SK-N-SH (cell line): ENCODE measurements around the gene NFIX. TPM values are rescaled to one million over a fixed set of nuclear protein-coding genes. Genes with fewer than 3 reads are reported as not detected.

Source experiments
- CTCF ChIA-PET: fragments of 300-600, 350-600 bp; formaldehyde crosslinking; extraction: SDS; loops from one replicate; lab custom pipeline; 2021; lab: Yijun Ruan, JAX
- POLR2A ChIA-PET: fragments of 350-600 bp; sonication (Branson Sonifier 250); formaldehyde crosslinking; extraction: SDS; loops from one replicate; lab custom pipeline; 2020; ENCODE audit warnings: antibody characterized with exemption, inconsistent platforms; lab: Yijun Ruan, JAX
- DNase-seq: peaks from one replicate; pipeline ENCODE4 v3.0.0; 2012
- H2AFZ ChIP-seq: fragments of 200-600 bp; sonication (generic); 2 replicates; pipeline ENCODE4 v1.8.1; 2016; ENCODE audit warnings: antibody characterized with exemption, mild to moderate bottlenecking, low read depth
- H3F3A ChIP-seq: fragments of 200-600 bp; sonication (generic); replicated peaks from 2 replicates; pipeline ENCODE3; 2016; ENCODE audit warnings: antibody characterized with exemption, mild to moderate bottlenecking; ENCODE audit not compliant: insufficient read depth
- H3K27ac ChIP-seq, 2 experiments: fragments of 200-500 bp in 1 of 2; fragments of 200-600 bp in 1 of 2; sonication (Bioruptor generic) in 1 of 2; sonication (generic), shearing (Covaris generic) in 1 of 2; 2 replicates each; pipeline versions ENCODE4 v1.5.1 to v1.6.1; 2014 to 2016; ENCODE audit warnings: low read depth in 2 of 2, inconsistent platforms in 1 of 2, low read length in 1 of 2, mild to moderate bottlenecking in 1 of 2, mixed read lengths in 1 of 2
- H3K27me3 ChIP-seq: fragments of 200-600 bp; sonication (generic), shearing (Covaris generic); 2 replicates; pipeline ENCODE4 v1.6.1; 2016; ENCODE audit warnings: mixed run types; ENCODE audit not compliant: insufficient read depth
- H3K36me3 ChIP-seq, 2 experiments: fragments of 200-500 bp in 1 of 2; fragments of 200-600 bp in 1 of 2; sonication (Bioruptor generic) in 1 of 2; sonication (generic) in 1 of 2; replicated peaks in 1 of 2; 2 replicates each; pipeline versions ENCODE3 to v1.5.1; 2014 to 2016; ENCODE audit warnings: low read length in 1 of 2, mild to moderate bottlenecking in 1 of 2; ENCODE audit not compliant: insufficient read depth in 2 of 2, control insufficient read depth in 1 of 2
- H3K4me1 ChIP-seq, 2 experiments: fragments of 200-500 bp in 1 of 2; fragments of 200-600 bp in 1 of 2; sonication (Bioruptor generic) in 1 of 2; sonication (generic), shearing (Covaris generic) in 1 of 2; 2 replicates each; pipeline versions ENCODE4 v1.5.1 to v1.6.1; 2014 to 2016; ENCODE audit warnings: low read depth in 1 of 2, low read length in 1 of 2, mixed run types in 1 of 2; ENCODE audit not compliant: insufficient read depth in 2 of 2, control insufficient read depth in 1 of 2
- H3K4me2 ChIP-seq: fragments of 200-600 bp; sonication (generic), shearing (Covaris generic); 2 replicates; pipeline ENCODE4 v1.6.1; 2017; ENCODE audit warnings: mixed run types
- H3K4me3 ChIP-seq, 2 experiments: fragments of 200-500 bp in 1 of 2; fragments of 200-600 bp in 1 of 2; sonication (Bioruptor generic) in 1 of 2; sonication (generic), shearing (Covaris generic) in 1 of 2; 2 replicates each; pipeline versions ENCODE4 v1.5.1 to v1.8.1; 2014 to 2016; ENCODE audit warnings: low read depth in 2 of 2, inconsistent platforms in 1 of 2, low read length in 1 of 2, mild to moderate bottlenecking in 1 of 2, mixed read lengths in 1 of 2, moderate library complexity in 1 of 2
- H3K79me2 ChIP-seq: fragments of 200-600 bp; sonication (generic); 2 replicates; pipeline ENCODE4 v1.8.1; 2017; ENCODE audit warnings: mild to moderate bottlenecking; ENCODE audit not compliant: insufficient read depth
- H3K9ac ChIP-seq: fragments of 200-600 bp; sonication (generic); 2 replicates; pipeline ENCODE4 v1.6.1; 2017; ENCODE audit warnings: mixed run types
- H3K9me2 ChIP-seq: fragments of 200-600 bp; sonication (generic); 2 replicates; pipeline ENCODE4 v1.6.1; 2017; ENCODE audit warnings: mixed run types
- H3K9me3 ChIP-seq: fragments of 200-600 bp; sonication (generic); 2 replicates; pipeline ENCODE4 v1.6.1; 2017; ENCODE audit warnings: mixed run types, mild to moderate bottlenecking, moderate library complexity
- H4K20me1 ChIP-seq: fragments of 200-600 bp; sonication (generic); 2 replicates; pipeline ENCODE4 v1.6.1; 2017; ENCODE audit warnings: mild to moderate bottlenecking, mixed run types; ENCODE audit not compliant: insufficient read depth
- EZH2phosphoT487 ChIP-seq: fragments of 200-600 bp; sonication (generic); IDR thresholded peaks from 2 replicates; pipeline ENCODE4 v1.6.1; 2017; ENCODE audit warnings: low read depth, mixed run types, mild to moderate bottlenecking, antibody characterized with exemption, moderate library complexity, borderline replicate concordance
- FOSL2 ChIP-seq: IDR thresholded peaks from 2 replicates; pipeline ENCODE4 v1.4.0; 2012; ENCODE audit warnings: low read depth, mild to moderate bottlenecking, moderate library complexity, borderline replicate concordance
- FOXJ3 ChIP-seq: sonication (generic); formaldehyde crosslinking; IDR thresholded peaks from 2 replicates; pipeline ENCODE4 v1.5.1; 2020; ENCODE audit warnings: mild to moderate bottlenecking, missing genetic modification reagents
- GATA2 ChIP-seq: sonication (generic); formaldehyde crosslinking; IDR thresholded peaks from 2 replicates; pipeline ENCODE4 v1.5.0; 2020; ENCODE audit warnings: mild to moderate bottlenecking, missing genetic modification reagents
- MEF2A ChIP-seq: IDR thresholded peaks from 2 replicates; pipeline ENCODE4 v1.4.0; 2012; ENCODE audit warnings: low read depth, borderline replicate concordance
- MXI1 ChIP-seq: IDR thresholded peaks from 2 replicates; pipeline ENCODE4 v1.6.1; 2012; ENCODE audit warnings: mild to moderate bottlenecking, low read depth, low read length, improper control_type of control experiment
- POLR2AphosphoS5 ChIP-seq: IDR thresholded peaks from 2 replicates; pipeline ENCODE4 v1.6.1; 2012; ENCODE audit warnings: low read depth, low read length
- RAD21 ChIP-seq: IDR thresholded peaks from 2 replicates; pipeline ENCODE4 v1.6.1; 2012; ENCODE audit warnings: mild to moderate bottlenecking, low read length
- SIN3A ChIP-seq: IDR thresholded peaks from 2 replicates; pipeline ENCODE4 v1.6.1; 2012; ENCODE audit warnings: low read depth, mild to moderate bottlenecking, low read length, moderate library complexity, borderline replicate concordance
- SMC3 ChIP-seq: IDR thresholded peaks from 2 replicates; pipeline ENCODE4 v1.6.1; 2012; ENCODE audit warnings: low read depth, low read length, improper control_type of control experiment
- TCF12 ChIP-seq: IDR thresholded peaks from 2 replicates; pipeline ENCODE4 v1.4.0; 2012
- WGBS: methylation state at CpG from one replicate; pipeline ENCODE4 v1.1.6; 2017; ENCODE audit warnings: low lambda C conversion rate; 5-methylcytosine and 5-hydroxymethylcytosine counted together
- polyA plus RNA-seq, 3 experiments: library from polyadenylated mRNA; depleted of rRNA; stranded (reverse); fragments of >200 nt; gene quantifications; 2 replicates each; pipeline ENCODE4 v1.2.3, GENCODE V29; 2012
- TF ChIP-seq, protein P1 (sequence below): IDR thresholded peaks from 2 replicates; pipeline ENCODE4 v1.6.1; 2012; ENCODE audit warnings: mild to moderate bottlenecking, low read depth, low read length, moderate library complexity
- TF ChIP-seq, protein P2 (sequence below): IDR thresholded peaks from 2 replicates; pipeline ENCODE4 v1.4.0; 2012; ENCODE audit warnings: low read depth, borderline replicate concordance
- TF ChIP-seq, protein P3 (sequence below): IDR thresholded peaks from 2 replicates; pipeline ENCODE4; 2012
- TF ChIP-seq, protein P4 (sequence below): IDR thresholded peaks from 2 replicates; pipeline ENCODE4 v1.4.0; 2012; ENCODE audit warnings: low read depth, borderline replicate concordance
- TF ChIP-seq, protein P5 (sequence below): fragments of 150-350 bp; IDR thresholded peaks from 2 replicates; pipeline ENCODE4 v1.6.1; 2016; ENCODE audit warnings: mild to moderate bottlenecking, low read depth, low read length
- TF ChIP-seq, protein P6 (sequence below): IDR thresholded peaks from 2 replicates; pipeline ENCODE4 v1.4.0; 2012; ENCODE audit warnings: low read depth
- TF ChIP-seq, protein P7 (sequence below): fragments of 200-600 bp; sonication (generic); IDR thresholded peaks from 2 replicates; pipeline ENCODE4 v1.6.1; 2017; ENCODE audit warnings: antibody characterized with exemption, mild to moderate bottlenecking, moderate library complexity

Gene NFIX
- polyA plus RNA-seq, 1 of the 3 experiments (the other 2 are of a cell fraction) = 14.8 TPM

DNA sequence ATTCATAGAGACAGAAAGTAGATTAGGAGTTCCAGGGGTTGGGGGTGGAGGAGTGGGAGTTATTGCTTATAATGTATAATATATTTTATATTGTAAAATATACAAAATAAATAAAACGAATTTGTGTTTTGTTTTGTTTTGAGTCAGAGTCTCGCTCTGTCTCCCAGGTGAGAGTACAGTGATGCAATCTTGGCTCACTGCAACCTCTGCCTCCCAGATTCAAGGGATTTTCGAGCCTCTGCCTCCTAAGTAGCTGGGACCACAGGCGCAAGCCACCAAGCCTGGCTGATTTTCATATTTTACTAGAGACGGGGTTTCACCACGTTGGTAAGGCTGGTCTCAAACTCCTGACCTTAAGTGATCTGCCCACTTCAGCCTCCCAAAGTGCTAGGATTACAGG lies 35.8 kb upstream of the NFIX start (continued):
- TF ChIP-seq, protein P1, sequence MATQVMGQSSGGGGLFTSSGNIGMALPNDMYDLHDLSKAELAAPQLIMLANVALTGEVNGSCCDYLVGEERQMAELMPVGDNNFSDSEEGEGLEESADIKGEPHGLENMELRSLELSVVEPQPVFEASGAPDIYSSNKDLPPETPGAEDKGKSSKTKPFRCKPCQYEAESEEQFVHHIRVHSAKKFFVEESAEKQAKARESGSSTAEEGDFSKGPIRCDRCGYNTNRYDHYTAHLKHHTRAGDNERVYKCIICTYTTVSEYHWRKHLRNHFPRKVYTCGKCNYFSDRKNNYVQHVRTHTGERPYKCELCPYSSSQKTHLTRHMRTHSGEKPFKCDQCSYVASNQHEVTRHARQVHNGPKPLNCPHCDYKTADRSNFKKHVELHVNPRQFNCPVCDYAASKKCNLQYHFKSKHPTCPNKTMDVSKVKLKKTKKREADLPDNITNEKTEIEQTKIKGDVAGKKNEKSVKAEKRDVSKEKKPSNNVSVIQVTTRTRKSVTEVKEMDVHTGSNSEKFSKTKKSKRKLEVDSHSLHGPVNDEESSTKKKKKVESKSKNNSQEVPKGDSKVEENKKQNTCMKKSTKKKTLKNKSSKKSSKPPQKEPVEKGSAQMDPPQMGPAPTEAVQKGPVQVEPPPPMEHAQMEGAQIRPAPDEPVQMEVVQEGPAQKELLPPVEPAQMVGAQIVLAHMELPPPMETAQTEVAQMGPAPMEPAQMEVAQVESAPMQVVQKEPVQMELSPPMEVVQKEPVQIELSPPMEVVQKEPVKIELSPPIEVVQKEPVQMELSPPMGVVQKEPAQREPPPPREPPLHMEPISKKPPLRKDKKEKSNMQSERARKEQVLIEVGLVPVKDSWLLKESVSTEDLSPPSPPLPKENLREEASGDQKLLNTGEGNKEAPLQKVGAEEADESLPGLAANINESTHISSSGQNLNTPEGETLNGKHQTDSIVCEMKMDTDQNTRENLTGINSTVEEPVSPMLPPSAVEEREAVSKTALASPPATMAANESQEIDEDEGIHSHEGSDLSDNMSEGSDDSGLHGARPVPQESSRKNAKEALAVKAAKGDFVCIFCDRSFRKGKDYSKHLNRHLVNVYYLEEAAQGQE = no peak

DNA sequence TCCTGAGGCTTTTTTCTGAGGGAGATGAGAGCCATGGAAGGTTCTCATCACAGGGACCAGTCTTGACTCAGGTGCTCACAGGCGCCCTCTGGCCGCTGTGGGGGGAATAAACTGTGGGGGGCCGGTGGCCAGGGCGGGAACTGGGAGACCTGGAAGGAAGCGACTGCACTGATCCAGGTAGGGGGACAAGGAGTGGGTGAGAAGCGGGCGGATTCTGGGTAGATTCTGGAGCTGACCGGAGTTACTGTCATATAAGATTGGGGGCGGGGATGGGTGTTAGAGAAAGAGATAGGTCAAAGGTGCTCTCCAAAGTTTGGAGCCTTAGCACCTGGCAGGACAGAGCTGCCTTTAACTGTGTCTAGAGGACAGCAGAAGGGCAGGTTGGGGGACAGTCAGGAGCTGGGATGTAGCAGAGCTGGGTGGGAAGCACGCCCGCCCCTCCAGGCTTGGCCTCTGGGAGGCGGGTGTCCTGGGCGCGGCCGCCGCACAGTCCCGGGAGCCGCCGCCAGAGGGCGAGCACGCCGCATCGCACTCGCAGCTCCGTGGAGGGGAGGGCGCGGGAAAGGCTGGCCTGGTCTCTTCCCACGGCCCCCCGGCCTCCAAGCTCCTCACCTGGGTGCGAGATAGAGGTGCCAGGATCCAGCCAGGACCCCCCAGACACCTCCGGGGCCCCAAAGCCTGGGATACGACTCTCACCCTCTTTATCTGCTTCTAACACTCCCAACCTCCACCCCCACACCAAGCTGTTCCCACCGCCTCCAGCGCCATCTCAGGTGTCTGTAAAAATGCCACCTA lies 30.1 kb upstream of the NFIX start:
- no peaks in the 10 kb centered on the region for H3K27me3 ChIP-seq
- H3K27ac ChIP-seq = peak overlapping the region; percentile 59 to 75
- no peaks in the 10 kb centered on the region for H3K79me2 ChIP-seq
- peak overlapping the region; percentile 83 for H3K4me2 ChIP-seq
- no peaks in the 10 kb centered on the region for H3K36me3 ChIP-seq
- H4K20me1 ChIP-seq = no peaks in the 10 kb centered on the region
- 6% methylated on average over 14 of the region's 34 CpGs for WGBS
- H2AFZ ChIP-seq = peak overlapping the region; percentile 96
- peaks cover 13% of the 10 kb centered on the region for H3F3A ChIP-seq
- peak overlapping the region; percentile 48 to 63 for H3K4me3 ChIP-seq
- no peaks in the 10 kb centered on the region for H3K9me3 ChIP-seq
- H3K4me1 ChIP-seq = peaks cover 6 to 14% of the 10 kb centered on the region in 2 experiments; a peak in 3 of 4 replicates
- no peaks in the 10 kb centered on the region for H3K9me2 ChIP-seq
- peak overlapping the region; percentile 68; the same call in 1 of the 2 replicates for H3K9ac ChIP-seq
- POLR2A ChIA-PET = interaction anchor here (0.8 to 2.0 kb wide), 15 partner anchors 9 to 190 kb away, joined by 3 to 17 read pairs (median 4); partner anchors contain the start of genes CALR, GADD45GIP1 and RAD23A
- DNase-seq = peak; percentile 89
- CTCF ChIA-PET = interaction anchor here (0.7 to 24.6 kb wide), 86 partner anchors 11 to 871 kb away, joined by 3 to 603 read pairs (median 6); partner anchors contain the start of genes CALR, DNASE2, FARSA and GADD45GIP1
- no peak for TF ChIP-seq FOSL2
- TF ChIP-seq FOXJ3 (CRISPR knock-in tag) = no peak
- TF ChIP-seq MXI1 = no peak
- no peak for TF ChIP-seq POLR2AphosphoS5
- no peak for TF ChIP-seq TCF12
- TF ChIP-seq, protein P2, sequence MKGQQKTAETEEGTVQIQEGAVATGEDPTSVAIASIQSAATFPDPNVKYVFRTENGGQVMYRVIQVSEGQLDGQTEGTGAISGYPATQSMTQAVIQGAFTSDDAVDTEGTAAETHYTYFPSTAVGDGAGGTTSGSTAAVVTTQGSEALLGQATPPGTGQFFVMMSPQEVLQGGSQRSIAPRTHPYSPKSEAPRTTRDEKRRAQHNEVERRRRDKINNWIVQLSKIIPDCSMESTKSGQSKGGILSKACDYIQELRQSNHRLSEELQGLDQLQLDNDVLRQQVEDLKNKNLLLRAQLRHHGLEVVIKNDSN = no peak
- no peak for TF ChIP-seq EZH2phosphoT487
- TF ChIP-seq, protein P3, sequence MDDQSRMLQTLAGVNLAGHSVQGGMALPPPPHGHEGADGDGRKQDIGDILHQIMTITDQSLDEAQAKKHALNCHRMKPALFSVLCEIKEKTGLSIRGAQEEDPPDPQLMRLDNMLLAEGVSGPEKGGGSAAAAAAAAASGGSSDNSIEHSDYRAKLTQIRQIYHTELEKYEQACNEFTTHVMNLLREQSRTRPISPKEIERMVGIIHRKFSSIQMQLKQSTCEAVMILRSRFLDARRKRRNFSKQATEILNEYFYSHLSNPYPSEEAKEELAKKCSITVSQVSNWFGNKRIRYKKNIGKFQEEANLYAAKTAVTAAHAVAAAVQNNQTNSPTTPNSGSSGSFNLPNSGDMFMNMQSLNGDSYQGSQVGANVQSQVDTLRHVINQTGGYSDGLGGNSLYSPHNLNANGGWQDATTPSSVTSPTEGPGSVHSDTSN = no peak
- TF ChIP-seq, protein P4, sequence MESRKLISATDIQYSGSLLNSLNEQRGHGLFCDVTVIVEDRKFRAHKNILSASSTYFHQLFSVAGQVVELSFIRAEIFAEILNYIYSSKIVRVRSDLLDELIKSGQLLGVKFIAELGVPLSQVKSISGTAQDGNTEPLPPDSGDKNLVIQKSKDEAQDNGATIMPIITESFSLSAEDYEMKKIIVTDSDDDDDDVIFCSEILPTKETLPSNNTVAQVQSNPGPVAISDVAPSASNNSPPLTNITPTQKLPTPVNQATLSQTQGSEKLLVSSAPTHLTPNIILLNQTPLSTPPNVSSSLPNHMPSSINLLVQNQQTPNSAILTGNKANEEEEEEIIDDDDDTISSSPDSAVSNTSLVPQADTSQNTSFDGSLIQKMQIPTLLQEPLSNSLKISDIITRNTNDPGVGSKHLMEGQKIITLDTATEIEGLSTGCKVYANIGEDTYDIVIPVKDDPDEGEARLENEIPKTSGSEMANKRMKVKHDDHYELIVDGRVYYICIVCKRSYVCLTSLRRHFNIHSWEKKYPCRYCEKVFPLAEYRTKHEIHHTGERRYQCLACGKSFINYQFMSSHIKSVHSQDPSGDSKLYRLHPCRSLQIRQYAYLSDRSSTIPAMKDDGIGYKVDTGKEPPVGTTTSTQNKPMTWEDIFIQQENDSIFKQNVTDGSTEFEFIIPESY = no peak
- TF ChIP-seq GATA2 (CRISPR knock-in tag) = no peak
- TF ChIP-seq, protein P5, sequence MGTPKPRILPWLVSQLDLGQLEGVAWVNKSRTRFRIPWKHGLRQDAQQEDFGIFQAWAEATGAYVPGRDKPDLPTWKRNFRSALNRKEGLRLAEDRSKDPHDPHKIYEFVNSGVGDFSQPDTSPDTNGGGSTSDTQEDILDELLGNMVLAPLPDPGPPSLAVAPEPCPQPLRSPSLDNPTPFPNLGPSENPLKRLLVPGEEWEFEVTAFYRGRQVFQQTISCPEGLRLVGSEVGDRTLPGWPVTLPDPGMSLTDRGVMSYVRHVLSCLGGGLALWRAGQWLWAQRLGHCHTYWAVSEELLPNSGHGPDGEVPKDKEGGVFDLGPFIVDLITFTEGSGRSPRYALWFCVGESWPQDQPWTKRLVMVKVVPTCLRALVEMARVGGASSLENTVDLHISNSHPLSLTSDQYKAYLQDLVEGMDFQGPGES = no peak
- TF ChIP-seq, protein P6, sequence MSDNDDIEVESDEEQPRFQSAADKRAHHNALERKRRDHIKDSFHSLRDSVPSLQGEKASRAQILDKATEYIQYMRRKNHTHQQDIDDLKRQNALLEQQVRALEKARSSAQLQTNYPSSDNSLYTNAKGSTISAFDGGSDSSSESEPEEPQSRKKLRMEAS = 0 out of 2 replicates have a peak, but pooled peaks have one; percentile 28
- TF ChIP-seq RAD21 = peak; percentile 79
- no peak for TF ChIP-seq MEF2A
- TF ChIP-seq, protein P7, sequence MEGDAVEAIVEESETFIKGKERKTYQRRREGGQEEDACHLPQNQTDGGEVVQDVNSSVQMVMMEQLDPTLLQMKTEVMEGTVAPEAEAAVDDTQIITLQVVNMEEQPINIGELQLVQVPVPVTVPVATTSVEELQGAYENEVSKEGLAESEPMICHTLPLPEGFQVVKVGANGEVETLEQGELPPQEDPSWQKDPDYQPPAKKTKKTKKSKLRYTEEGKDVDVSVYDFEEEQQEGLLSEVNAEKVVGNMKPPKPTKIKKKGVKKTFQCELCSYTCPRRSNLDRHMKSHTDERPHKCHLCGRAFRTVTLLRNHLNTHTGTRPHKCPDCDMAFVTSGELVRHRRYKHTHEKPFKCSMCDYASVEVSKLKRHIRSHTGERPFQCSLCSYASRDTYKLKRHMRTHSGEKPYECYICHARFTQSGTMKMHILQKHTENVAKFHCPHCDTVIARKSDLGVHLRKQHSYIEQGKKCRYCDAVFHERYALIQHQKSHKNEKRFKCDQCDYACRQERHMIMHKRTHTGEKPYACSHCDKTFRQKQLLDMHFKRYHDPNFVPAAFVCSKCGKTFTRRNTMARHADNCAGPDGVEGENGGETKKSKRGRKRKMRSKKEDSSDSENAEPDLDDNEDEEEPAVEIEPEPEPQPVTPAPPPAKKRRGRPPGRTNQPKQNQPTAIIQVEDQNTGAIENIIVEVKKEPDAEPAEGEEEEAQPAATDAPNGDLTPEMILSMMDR = peak; percentile 78
- TF ChIP-seq SIN3A = no peak
- peak; percentile 61; the same call in 1 of the 2 replicates for TF ChIP-seq SMC3
